NCI-H128 (cell line): ENCODE data around the gene CENPN.
A peak's percentile ranks its signal among the peaks of the same experiment; 100 is the strongest.

Experiments used
- DNase-seq: peaks from one replicate; lab custom pipeline; 2025; ENCODE audit not compliant: unreplicated experiment; lab: John Stamatoyannopoulos, UW

Gene CENPN

GRCh38 chr16:80990978-80991377 is 16.0 kb upstream of the CENPN start:
- no peak for DNase-seq

DNA sequence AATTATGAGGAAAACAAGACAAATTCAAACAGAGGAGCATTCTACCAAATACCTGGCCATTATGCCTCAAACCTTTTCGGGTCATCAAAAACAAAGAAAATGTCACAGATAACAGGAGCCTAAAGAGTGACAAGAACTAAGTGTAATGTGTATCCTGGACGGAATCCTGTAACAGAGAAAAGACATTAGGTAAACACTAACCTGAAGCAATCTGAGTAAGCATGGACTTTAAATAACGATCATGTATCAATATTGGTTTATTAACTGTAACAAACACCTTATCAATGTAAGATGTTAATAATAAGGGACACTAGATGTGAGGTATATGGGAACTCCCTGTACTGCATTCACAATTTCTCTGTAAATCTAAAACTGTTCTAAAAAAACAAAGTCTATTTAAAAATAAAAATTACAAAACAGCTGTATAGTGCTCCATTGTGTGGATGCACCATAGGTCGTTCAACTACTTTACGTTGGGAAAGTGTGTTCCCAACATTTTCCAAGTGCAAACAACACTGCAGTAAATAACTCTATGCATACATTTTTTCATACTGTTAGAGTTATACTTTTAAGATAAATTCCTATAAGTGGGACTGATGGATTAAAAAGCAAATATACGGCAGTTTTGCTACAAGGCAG is 15.1 kb upstream of the CENPN start:
- DNase-seq = no peak

- no peak for DNase-seq
Observed at GRCh38 chr16:80992676-80993293, 14.2 kb upstream of the CENPN start.

- DNase-seq = no peak
Observed at GRCh38 chr16:80993307-80993706, 13.7 kb upstream of the CENPN start.

DNA sequence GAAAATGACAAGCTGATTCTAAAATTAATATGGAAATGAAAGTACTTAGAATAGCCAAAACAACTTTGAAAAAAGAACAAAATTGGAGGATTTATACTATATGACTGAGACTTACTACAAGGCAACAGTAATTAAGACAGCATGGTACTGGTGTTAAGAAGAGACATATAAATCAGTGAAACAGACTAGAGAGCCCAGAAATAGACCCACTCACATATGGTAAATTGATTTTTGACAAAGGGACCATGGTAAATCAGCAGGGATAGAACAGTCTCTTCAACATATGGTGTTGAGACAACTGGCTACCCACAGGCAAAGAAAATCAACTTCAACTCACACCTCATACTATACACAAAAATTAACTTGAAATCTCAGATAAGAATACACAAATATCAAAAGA is 13.2 kb upstream of the CENPN start:
- no peak for DNase-seq

DNA sequence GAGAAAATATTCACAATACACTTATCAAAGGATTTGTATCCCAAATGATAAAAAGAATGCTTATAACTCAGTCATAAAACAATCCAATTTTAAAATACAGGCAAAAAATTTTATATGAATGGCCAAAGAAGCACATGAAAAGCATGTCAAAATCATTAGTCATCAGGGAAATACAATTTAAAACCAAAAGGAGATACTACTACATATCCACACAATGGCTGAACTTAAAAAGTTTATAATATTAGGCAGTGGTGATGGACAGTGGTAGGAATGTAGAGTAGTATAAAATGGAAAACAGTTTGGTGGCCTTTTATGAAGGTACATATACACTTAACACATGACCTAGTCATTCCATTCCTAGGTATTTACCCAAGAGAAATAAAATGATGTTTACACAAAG is 12.6 kb upstream of the CENPN start:
- DNase-seq = no peak

DNA sequence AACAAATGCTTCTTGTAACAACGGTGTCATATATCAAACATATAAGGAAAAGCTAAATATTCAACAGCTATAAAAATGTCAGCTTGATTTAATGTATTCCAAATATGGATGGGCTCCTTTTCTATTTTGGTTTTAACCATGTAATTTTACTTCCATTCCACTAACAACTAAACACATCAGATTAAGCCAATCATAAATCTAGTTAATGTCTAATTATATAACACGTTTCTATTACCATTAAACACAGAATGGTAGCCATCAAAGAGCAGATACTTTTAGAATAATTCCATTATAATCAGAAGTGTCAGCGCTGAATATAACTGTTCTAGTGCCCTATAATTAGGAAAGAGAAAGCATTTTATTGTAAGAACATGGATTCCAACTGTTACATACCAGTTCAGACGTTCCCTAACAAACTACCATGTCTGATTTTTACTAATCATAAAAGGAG is 10.3 kb upstream of the CENPN start:
- no peak for DNase-seq

GRCh38 chr16:80997139-80997798 is 9.7 kb upstream of the CENPN start:
- no peak for DNase-seq

GRCh38 chr16:80997964-80998620 is 8.9 kb upstream of the CENPN start:
- no peak for DNase-seq

- DNase-seq = no peak
Observed at GRCh38 chr16:81000873-81001272, 6.1 kb upstream of the CENPN start.

GRCh38 chr16:81001330-81001729 is 5.7 kb upstream of the CENPN start:
- DNase-seq = no peak

GRCh38 chr16:81003064-81003463 is 4.0 kb upstream of the CENPN start:
- no peak for DNase-seq

DNA sequence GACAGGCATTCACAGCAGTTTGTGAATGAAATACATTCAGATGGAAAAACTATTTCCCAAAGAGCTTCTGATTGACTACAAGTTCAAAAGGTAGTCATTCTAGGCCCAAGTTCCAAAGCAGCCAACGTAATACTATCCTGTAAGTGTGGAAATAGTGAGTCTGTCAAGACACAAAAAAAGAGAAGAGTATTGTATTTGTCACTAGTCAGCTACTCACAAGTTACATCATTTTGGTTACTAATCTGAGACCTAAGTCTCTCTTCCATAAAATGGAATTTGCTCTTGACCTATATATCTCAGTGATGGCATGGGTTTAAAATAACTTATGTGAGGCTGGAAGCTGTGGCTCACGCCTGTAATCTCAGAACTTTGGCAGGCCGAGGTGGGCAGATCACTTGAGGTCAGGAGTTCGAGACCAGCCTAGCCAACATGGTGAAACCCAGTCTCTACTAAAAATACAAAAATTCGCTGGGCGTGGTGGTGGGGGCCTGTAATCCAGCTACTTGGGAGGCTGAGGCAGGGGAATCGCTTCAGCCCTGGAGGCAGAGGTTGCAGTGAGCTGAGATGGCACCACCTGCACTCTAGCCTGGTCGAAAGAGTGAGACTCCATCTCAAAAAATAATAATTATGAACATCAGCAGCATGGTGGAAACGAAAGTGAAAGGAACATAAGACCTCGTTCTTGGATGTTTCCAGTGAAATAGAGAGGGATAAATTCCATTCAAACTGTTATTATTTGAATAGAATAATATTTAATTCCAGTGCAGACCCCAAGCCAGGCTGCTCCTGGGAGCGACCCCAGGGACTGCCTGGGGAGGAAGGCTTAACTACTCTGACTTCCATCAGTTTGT is 3.2 kb upstream of the CENPN start:
- DNase-seq = no peak

GRCh38 chr16:81004646-81005353 is 2.2 kb upstream of the CENPN start:
- peak; percentile 45 for DNase-seq

- no peak for DNase-seq
Observed at GRCh38 chr16:81005610-81006161, 1.3 kb upstream of the CENPN start.

DNA sequence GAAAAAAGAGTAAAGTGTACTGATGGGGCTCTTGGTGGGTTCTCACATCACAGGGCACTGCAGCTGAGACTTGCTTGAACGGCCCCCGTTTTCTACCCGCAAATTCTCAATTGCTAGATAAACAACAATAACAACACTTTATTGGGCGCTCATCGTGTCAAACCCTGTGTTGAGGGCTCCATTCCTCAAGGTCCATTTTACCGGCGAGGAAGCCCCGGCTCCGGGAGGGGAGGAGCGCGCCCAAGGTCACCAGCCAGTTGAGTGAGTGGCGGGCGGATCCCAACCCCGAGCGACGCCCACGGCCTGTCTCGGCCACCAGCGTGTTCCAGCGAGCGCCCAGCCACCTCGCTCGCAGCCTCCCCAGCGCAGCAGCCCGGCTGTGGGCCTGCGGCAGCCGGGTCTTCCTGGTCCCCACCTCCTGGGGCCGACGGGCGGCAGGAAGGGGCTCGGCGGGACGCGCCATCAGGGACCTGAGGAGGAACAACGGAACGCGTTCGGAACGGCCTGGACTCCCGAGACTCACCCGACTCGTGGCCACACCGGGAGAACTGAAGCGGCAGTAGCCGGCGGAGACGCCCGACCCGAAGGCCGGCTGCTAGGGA is 702 bp upstream of the CENPN start:
- no peak for DNase-seq

DNA sequence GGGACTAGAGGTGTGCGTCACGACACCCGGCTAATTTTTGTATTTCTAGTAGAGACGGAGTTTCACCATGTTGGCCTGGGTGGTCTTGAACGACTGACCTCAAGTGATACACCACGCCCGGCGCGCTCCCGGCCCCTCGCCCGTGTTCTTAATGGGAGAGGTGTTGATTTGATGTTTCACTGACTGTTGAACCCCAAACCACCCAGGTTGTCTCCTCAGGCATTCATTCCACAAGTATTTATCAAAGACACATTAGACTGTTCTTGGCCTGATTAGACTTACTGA is 1.4 kb downstream of the CENPN start:
- DNase-seq = no peak

DNA sequence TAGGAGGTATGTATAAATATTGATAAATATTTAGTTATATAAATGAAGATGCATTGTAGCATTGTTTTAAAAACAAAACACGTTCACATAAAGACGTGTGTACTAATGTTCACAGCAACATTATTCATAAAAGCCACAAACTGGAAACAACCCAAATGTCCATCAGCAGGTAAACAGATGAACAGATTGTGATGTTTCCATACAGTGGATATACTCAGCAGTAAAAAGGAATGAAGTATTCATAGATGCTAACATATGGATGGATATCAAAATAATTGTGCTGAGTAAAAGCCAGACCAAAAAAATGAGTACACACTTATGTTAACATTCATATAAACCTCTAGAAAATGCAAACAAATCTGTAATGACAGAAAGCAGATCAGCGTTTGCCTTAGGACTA is 6.0 kb downstream of the CENPN start:
- DNase-seq = no peak

- DNase-seq = no peak
Observed at GRCh38 chr16:81014672-81015071, 7.7 kb downstream of the CENPN start.

DNA sequence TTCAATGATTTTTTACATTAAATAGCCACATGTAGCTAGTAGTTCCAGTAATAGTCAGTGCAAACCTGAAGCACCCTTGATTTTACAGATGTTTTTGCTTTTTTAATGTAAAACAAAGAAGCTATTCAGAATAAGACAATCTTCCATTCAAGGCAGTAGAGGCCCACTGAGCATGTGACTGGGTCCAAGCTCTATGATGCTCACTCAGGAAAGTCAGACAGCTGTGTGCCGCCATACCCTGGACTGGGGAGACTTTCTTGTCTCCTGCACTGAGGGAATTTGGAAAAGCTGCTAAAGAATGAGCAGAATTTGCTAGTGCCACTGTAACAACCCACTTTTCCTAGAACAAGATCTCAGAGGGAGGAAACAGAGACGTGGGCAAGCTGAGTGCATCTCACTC is 11.5 kb downstream of the CENPN start:
- no peak for DNase-seq
